Glutamatergic neuron (in vitro differentiated cells): Measurements from ENCODE around the gene HSPB7. TPM values are rescaled to one million over a fixed set of nuclear protein-coding genes. Genes with fewer than 3 reads are reported as not detected.
"Not testable (repeated sequence)": the region's sequence is repeated elsewhere in the genome, so short reads cannot be mapped to it uniquely, and the experiment has no call there.

Source experiments
- DNase-seq: peaks from one replicate; pipeline ENCODE4 v3.0.0; 2022
- H3K27ac Mint-ChIP-seq: one replicate; pipeline ENCODE4 v1.8.0; 2020; ENCODE audit warnings: mild to moderate bottlenecking, mixed read lengths, inconsistent platforms; ENCODE audit not compliant: unreplicated experiment
- H3K27me3 Mint-ChIP-seq: one replicate; pipeline ENCODE4 v1.8.0; 2020; ENCODE audit warnings: mild to moderate bottlenecking, moderate library complexity, mixed read lengths, inconsistent platforms; ENCODE audit not compliant: unreplicated experiment
- H3K36me3 Mint-ChIP-seq: one replicate; pipeline ENCODE4 v1.8.0; 2020; ENCODE audit warnings: mild to moderate bottlenecking, mixed read lengths, inconsistent platforms; ENCODE audit not compliant: unreplicated experiment
- H3K4me1 Mint-ChIP-seq: one replicate; pipeline ENCODE4 v1.8.0; 2020; ENCODE audit warnings: mild to moderate bottlenecking, low read depth, mixed read lengths, inconsistent platforms; ENCODE audit not compliant: unreplicated experiment
- H3K4me3 Mint-ChIP-seq: one replicate; pipeline ENCODE4 v1.8.0; 2020; ENCODE audit warnings: mild to moderate bottlenecking, mixed read lengths, inconsistent platforms; ENCODE audit not compliant: unreplicated experiment
- H3K9me3 Mint-ChIP-seq: one replicate; pipeline ENCODE4 v1.8.0; 2020; ENCODE audit warnings: mild to moderate bottlenecking, moderate library complexity, mixed read lengths, inconsistent platforms; ENCODE audit not compliant: unreplicated experiment
- total RNA-seq: library from RNA; stranded (reverse); fragmentation: NEBNext Ultra II Directional; extraction: Animal tissue kit (Norgen Biotek cat#: 25700); gene quantifications from one replicate; pipeline ENCODE4 v1.2.1, GENCODE V29; 2021; ENCODE audit not compliant: unreplicated experiment
- TF ChIP-seq, protein P1 (sequence below): fragments of 200-600 bp; sonication (generic); IDR thresholded peaks from one replicate; pipeline ENCODE4 v1.5.0; 2021; ENCODE audit not compliant: partially characterized antibody, unreplicated experiment

The HSPB7 gene
- total RNA-seq, 1 donor from 2014 or later = not detected

DNA sequence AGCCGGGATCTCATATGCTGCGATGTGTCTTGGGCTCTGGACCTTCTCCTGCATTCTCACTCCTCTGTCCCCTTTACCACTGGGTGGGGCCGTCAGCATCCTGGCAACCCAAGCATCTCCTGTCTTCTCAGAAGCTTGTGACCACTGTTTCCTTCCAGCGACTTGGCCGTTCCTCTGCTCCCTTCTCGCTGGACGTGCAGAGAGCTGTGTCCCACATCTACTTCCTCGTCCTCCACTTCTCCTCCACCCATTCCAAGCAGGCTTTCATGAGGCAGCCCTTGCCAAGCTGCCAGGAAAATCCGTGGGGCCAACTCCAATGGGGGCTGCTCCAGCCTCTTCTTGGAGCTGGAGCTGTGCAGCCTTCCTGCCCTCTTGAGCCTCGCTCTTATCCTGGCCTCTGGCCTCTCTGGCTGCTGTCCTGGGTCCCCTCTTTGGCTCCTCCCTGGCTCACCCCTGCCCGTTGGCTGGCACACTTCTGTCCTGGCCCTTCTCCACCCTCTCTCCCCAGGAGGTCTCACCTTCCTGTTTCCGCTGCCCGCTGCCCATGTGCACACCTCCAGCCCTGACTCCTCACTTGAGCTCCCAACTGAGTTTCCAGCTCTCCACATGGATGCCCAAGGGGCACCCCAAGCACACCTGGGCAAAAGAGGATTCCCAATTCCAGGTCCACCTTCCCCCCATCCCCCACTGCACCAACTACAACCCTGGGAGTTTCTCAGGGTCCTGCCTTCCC lies 46.9 kb upstream of the HSPB7 start:
- Mint-ChIP-seq H3K27me3 (peaks cover 22% of the 10 kb centered on the region), H3K27ac (no peak overlapping the region), H3K4me3 (no peak overlapping the region)

GRCh38 chr1:16063921-16064320 lies 46.1 kb upstream of the HSPB7 start:
- DNase-seq = peak; percentile 57
- Mint-ChIP-seq H3K4me1 (peaks cover 27% of the 10 kb centered on the region), H3K9me3 (peaks cover 7% of the 10 kb centered on the region), H3K27me3 (peaks cover 22% of the 10 kb centered on the region), H3K36me3 (no peaks in the 10 kb centered on the region), H3K27ac (peak overlapping the region; percentile 45), H3K4me3 (peak overlapping the region; percentile 15)
- TF ChIP-seq, protein P1, sequence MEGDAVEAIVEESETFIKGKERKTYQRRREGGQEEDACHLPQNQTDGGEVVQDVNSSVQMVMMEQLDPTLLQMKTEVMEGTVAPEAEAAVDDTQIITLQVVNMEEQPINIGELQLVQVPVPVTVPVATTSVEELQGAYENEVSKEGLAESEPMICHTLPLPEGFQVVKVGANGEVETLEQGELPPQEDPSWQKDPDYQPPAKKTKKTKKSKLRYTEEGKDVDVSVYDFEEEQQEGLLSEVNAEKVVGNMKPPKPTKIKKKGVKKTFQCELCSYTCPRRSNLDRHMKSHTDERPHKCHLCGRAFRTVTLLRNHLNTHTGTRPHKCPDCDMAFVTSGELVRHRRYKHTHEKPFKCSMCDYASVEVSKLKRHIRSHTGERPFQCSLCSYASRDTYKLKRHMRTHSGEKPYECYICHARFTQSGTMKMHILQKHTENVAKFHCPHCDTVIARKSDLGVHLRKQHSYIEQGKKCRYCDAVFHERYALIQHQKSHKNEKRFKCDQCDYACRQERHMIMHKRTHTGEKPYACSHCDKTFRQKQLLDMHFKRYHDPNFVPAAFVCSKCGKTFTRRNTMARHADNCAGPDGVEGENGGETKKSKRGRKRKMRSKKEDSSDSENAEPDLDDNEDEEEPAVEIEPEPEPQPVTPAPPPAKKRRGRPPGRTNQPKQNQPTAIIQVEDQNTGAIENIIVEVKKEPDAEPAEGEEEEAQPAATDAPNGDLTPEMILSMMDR = no peak

More for the DNA sequence above, 46.9 kb upstream of the HSPB7 start:
- peaks cover 27% of the 10 kb centered on the region for H3K4me1 Mint-ChIP-seq
- DNase-seq = no peak
- no peaks in the 10 kb centered on the region for H3K36me3 Mint-ChIP-seq
- TF ChIP-seq, protein P1 = no peak
- peaks cover 7% of the 10 kb centered on the region for H3K9me3 Mint-ChIP-seq

- H3K36me3 Mint-ChIP-seq = no peaks in the 10 kb centered on the region
- TF ChIP-seq, protein P1 = no peak
- no peak overlapping the region for H3K4me3 Mint-ChIP-seq
- H3K9me3 Mint-ChIP-seq = peaks cover 7% of the 10 kb centered on the region
- H3K27me3 Mint-ChIP-seq = peaks cover 22% of the 10 kb centered on the region
- peak overlapping the region; percentile 45 for H3K27ac Mint-ChIP-seq
- no peak for DNase-seq
- peaks cover 27% of the 10 kb centered on the region for H3K4me1 Mint-ChIP-seq
Measured at GRCh38 chr1:16063226-16063829, 45.5 kb upstream of the HSPB7 start.

DNA sequence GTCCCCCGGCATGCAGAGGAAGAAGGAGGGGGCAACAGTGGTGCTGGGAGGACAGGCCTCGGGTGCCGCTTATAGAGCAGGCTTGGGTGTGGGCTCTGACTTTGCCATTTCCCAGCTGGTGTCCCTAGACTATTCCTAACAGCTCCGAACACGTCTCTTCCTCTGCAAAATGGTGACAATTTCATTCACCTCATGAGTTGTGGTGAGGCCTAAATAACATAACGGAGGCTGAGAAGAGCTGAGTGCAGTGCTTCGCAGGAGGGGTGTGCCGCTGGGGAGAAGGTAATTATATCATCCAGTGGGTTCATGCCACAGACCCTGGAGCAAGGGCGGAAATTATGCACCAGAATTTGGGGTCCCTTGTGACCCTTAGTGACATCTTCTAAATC lies 44.8 kb upstream of the HSPB7 start:
- Mint-ChIP-seq H3K27me3 (peaks cover 21% of the 10 kb centered on the region), H3K4me1 (peaks cover 23% of the 10 kb centered on the region), H3K27ac (peak overlapping the region; percentile 13)
- H3K9me3 Mint-ChIP-seq, H3K4me3 Mint-ChIP-seq, H3K36me3 Mint-ChIP-seq, DNase-seq: not testable (repeated sequence)

DNA sequence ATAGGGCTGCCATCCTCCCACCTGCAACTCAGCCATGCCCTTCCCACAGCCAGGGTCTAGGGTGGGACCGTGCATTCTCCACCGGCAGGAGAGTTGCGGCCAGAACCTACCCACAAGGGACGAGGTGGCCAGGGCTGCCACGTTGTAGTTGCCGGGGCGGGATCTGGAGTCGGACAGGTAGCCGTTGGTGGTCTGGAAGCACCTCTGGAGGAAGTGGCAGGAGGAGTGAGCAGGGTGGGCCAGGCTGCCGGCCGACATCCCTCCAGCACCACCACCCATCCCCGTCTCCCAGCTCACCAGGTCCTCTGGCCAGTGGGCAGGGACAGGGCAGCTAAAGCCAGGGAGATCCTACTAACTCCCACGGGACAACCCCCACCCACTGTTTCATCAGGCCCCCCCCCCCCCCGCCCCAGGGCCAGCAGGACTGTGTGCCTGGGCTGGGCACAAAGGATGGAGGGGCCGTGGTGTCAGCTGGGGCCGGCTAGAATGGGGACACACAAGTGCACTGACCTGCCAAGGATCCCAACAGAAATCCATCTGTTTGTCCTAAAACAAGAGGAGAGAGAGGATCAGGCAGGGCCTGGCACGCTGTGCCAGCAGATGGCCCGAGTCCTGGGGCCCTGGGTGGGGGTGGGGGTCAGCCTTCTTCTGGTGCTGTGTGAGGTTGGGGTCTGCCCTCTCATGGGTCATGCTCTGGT lies 44.3 kb upstream of the HSPB7 start:
- peaks cover 16% of the 10 kb centered on the region for H3K27me3 Mint-ChIP-seq
- peaks cover 18% of the 10 kb centered on the region for H3K4me1 Mint-ChIP-seq
- not testable (repeated sequence) for H3K4me3 Mint-ChIP-seq, H3K36me3 Mint-ChIP-seq, DNase-seq, H3K9me3 Mint-ChIP-seq
- peak overlapping the region; percentile 13 for H3K27ac Mint-ChIP-seq
